ENCODE measurements around the gene SLC16A5. TPM values are rescaled to one million over a fixed set of nuclear protein-coding genes. Genes with fewer than 3 reads are reported as not detected.
"Not testable (repeated sequence)": the region's sequence is repeated elsewhere in the genome, so short reads cannot be mapped to it uniquely, and the experiment has no call there.

The SLC16A5 gene
- total RNA-seq, 2 donors from 2014 or later, result 16.5 to 34.1 TPM

DNA sequence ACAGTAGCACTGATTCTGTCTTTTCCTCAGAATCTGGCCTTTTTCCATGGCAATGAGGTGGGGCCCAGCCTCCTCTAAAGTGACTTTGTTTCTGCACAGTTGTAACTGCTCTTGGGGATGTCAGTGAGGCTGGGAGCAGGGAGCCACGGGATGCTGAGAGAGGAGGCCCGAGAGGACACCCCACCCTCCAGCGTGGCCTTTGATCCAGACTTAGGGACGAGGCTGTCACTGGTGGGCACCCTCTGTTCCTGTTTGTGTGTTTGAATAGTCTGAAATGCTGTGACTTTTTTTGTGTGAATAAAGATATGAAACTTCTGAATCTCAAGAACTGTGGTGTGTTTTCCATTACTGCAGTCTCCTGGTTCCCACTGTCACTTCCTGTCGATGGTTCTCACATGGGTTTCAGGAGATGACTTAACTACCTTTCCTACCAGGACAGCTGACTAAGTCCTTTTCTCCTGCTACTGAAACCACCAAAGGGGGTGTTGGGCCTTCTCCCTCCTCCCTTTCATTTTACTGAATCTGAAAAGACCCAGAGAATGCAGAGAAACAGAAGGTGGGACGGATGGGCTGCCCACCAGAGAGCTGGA, 22.1 kb upstream of the SLC16A5 start:
- H3K27me3 ChIP-seq, result no peaks in the 10 kb centered on the region
- no peaks in the 10 kb centered on the region for H3K9me3 ChIP-seq
- H3K36me3 ChIP-seq, result peaks cover 42% of the 10 kb centered on the region
- peaks cover 0 to 11% of the 10 kb centered on the region in 2 donors for H3K4me1 ChIP-seq
- DNase-seq (ENCODE audit: low spot score), result no peak
- no peak overlapping the region for H3K4me3 ChIP-seq
- H3K27ac ChIP-seq, result no peak overlapping the region
- TF ChIP-seq, protein P1, sequence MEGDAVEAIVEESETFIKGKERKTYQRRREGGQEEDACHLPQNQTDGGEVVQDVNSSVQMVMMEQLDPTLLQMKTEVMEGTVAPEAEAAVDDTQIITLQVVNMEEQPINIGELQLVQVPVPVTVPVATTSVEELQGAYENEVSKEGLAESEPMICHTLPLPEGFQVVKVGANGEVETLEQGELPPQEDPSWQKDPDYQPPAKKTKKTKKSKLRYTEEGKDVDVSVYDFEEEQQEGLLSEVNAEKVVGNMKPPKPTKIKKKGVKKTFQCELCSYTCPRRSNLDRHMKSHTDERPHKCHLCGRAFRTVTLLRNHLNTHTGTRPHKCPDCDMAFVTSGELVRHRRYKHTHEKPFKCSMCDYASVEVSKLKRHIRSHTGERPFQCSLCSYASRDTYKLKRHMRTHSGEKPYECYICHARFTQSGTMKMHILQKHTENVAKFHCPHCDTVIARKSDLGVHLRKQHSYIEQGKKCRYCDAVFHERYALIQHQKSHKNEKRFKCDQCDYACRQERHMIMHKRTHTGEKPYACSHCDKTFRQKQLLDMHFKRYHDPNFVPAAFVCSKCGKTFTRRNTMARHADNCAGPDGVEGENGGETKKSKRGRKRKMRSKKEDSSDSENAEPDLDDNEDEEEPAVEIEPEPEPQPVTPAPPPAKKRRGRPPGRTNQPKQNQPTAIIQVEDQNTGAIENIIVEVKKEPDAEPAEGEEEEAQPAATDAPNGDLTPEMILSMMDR (IDR thresholded peaks at IDR 0.05), result no peak

DNA sequence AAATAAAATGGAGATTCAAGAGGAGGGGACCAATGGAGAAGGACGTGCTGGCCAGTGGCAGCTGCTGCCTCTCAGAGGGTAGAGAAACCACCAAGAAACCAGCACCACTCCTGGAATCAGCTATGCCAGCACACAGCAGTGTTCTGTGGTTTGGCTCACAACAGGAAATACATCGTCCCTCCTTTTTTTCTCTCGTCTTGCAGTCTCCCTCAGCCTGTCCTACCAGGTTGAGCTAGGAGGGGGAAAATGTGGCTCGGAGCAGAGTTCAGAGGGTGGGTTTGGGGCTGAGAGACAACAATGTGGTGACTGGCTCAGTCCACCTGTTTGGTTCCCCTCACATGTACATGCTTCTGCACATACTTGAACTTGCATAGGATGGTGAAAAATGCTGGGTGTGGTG, 19.9 kb upstream of the SLC16A5 start:
- no peak overlapping the region for H3K27ac ChIP-seq
- no peaks in the 10 kb centered on the region for H3K4me1 ChIP-seq
- TF ChIP-seq, protein P1 (IDR thresholded peaks at IDR 0.05), result no peak
- no peak for DNase-seq (ENCODE audit: low spot score)
- H3K27me3 ChIP-seq, result no peaks in the 10 kb centered on the region
- H3K9me3 ChIP-seq, result no peaks in the 10 kb centered on the region
- H3K36me3 ChIP-seq, result peaks cover 21% of the 10 kb centered on the region
- no peak overlapping the region for H3K4me3 ChIP-seq

DNA sequence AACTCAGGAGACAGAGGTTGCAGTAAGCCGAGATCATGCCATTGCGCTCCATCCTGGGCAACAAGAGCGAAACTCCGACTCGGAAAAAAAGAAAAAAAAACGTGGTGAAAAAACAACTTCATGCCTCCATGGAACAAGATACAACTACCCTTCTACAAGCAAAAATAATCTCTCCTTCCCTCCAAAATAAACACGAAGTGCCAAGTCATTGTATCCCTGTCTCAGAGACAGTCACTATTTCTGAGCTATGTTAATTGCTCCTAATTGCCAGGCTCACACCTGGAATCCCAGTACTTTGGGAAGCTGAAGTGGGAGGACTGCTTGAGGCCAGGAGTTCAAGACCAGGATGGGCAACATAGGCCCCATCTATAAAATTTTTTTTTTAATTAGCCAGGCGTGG, 19.0 kb upstream of the SLC16A5 start:
- TF ChIP-seq, protein P1 (IDR thresholded peaks at IDR 0.05), result no peak
- Histone ChIP-seq H3K36me3 (peaks cover 12% of the 10 kb centered on the region), H3K27me3 (no peaks in the 10 kb centered on the region), H3K9me3 (no peaks in the 10 kb centered on the region), H3K27ac (no peak overlapping the region), H3K4me1 (no peaks in the 10 kb centered on the region), H3K4me3 (no peak overlapping the region)
- no peak for DNase-seq (ENCODE audit: low spot score)

DNA sequence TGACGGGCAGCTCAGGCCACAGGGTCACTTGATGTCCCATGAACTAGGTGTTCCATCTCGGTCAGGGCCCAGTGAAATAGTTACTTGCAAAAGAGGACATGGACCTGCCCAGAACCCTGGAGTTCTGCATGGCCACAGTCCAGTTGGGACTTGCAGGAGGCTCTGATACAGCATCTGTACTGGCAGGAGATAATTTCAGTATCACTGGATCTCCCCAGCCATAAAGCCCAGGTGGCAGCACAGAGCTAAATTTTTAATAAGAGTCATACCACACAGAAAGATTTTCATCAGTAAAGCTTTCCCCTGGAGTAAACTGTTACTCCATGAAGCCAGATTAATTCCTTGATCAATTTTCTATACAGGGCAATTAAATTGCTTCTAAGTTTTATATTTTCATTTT, 18.0 kb upstream of the SLC16A5 start:
- Histone ChIP-seq H3K9me3 (no peaks in the 10 kb centered on the region), H3K4me1 (no peaks in the 10 kb centered on the region), H3K4me3 (no peak overlapping the region), H3K36me3 (peaks cover 3% of the 10 kb centered on the region), H3K27me3 (no peaks in the 10 kb centered on the region), H3K27ac (no peak overlapping the region)
- TF ChIP-seq, protein P1 (IDR thresholded peaks at IDR 0.05), result peak in 1 of 2 donors; percentile 50
- no peak for DNase-seq (ENCODE audit: low spot score)

DNA sequence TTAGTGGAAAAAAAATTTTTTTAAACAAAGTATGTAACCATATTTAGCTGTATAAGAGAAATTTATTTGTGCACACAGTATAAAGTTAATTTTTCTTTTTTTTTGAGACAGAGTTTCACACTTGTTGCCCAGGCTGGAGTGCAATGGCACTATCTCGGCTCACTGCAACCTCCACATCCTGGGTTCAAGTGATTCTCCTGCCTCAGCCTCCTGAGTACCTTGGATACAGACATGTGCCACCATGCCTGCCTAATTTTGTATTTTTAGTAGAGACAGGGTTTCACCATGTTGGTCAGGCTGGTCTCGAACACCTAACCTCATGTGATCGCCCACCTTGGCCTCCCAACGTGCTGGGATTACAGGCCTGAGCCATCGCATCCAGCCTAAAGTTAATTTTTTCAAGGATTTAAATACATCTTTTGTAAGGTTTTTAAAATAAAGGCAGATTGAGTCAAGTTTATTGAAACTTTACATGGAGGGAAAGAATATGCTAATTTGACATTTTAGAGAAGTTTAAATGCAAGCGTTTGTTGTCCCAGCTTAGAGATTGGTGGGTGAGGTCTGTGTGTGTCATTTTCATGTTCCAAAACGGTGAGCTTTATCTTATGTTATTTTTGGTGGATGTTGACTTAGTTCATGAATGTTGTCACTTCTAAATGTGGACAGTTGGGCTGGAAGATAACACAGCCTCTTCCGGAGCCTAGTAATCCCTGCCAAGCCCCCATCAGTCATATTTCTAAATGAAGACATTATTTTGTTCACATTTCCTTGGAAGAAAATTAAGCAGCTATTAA, 16.1 kb upstream of the SLC16A5 start:
- not testable (repeated sequence) for H3K4me1 ChIP-seq; H3K4me3 ChIP-seq; H3K36me3 ChIP-seq; DNase-seq (ENCODE audit: low spot score); H3K27me3 ChIP-seq; H3K9me3 ChIP-seq
- peak overlapping the region; percentile 60 to 85 for H3K27ac ChIP-seq

DNA sequence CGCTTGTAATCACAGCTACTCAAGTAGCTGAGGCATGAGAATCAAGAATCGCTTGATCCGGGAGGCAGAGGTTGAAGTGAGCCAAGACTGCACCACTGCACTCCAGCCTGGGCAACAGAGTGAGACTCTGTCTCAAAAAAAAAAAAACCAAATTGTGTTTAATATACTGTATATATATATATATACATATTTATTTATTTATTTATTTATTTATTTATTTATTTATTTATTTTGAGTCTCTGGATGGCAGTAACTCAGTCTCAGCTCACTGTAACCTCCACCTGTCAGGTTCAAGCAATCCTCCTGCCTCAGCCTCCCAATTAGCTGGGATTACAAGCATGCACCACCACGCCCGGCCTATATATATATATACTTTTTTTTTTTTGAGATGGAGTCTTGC, 14.8 kb upstream of the SLC16A5 start:
- not testable (repeated sequence) for H3K4me3 ChIP-seq; DNase-seq (ENCODE audit: low spot score); H3K27me3 ChIP-seq; H3K9me3 ChIP-seq; H3K36me3 ChIP-seq
- H3K4me1 ChIP-seq, result peaks cover 0 to 15% of the 10 kb centered on the region in 2 donors
- H3K27ac ChIP-seq, result peak overlapping the region; percentile 60 to 85

All from right atrium auricular region (tissue), 2 donors.